Posterior vena cava (tissue), 2 donors: ENCODE results near the gene SNRPD1. TPM values are rescaled to one million over a fixed set of nuclear protein-coding genes. Genes with fewer than 3 reads are reported as not detected.
"Not testable (repeated sequence)": the region's sequence is repeated elsewhere in the genome, so short reads cannot be mapped to it uniquely, and the experiment has no call there.

Source experiments
- DNase-seq: peaks from one replicate; pipeline ENCODE4 v3.0.0-alpha.2; 2020; ENCODE audit warnings: low spot score
- intact Hi-C, 2 donors: fragments of 100-400 bp; cut with DNase I; formaldehyde crosslinking; loops; one replicate each; pipeline versions ENCODE4 v1.14.1 to v1.14.2; 2022 to 2023
- total RNA-seq, 2 donors: library from RNA; stranded (reverse); fragmentation: NEBNext Ultra II Directional; extraction: Animal tissue kit (Norgen Biotek cat#: 25700); gene quantifications; one replicate each; pipeline ENCODE4 v1.2.1, GENCODE V29; 2021
- donor health status: DM: yes; HTN: yes; CAD: no.
- donor health status: DM: yes; HTN: yes; CAD: no.

SNRPD1 gene
- total RNA-seq, 2 donors from 2014 or later = 32.8 to 36.5 TPM

DNA sequence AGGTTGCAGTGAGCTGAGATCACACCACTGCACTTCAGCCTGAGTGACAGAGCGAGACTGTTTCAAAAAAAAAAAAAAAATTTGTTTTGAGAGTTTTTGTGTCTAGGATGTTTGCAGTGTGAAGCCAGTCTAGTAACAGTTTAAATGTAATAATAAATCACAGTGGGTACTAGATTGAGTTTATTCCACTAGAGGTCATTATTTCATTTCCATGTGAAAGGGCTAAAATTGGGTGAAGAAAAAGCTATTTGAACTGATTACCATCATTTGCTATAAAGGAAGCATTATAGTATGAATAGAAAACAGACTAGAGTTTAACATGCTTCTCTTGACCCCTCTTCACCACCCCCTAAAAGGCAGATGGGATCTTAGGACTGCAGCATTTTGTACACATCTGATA is 20.3 kb downstream of the SNRPD1 start:
- DNase-seq = no peak
- intact Hi-C loops = no loop called here

DNA sequence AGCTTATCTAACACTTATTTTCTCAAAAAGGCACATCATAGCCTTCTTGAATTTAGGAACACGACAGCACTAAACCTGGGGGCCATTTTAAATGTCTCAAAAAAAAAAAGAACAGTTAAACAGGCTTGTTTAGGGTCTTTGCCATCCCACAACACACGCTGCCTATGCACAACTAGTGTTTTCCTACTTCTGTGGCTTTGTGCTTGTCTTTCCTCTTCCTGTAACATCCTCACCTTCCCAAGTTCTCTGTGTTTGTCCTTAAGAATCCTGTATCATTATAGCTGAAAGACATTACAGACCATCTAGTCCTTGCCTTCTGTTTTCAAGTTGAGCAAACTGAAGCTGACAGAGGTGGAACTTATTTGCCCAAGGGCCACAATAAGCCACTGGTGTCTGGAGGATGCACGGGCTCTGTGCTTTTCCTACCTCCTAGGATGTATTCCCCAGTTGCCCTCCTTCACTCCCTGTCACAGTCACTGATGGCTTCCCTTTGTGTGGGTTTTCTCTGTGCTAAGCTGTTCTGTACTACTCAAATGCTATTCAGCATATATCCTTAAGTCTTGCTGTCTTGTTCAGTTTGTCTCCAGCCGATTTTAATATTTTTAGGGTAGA is 22.6 kb downstream of the SNRPD1 start:
- DNase-seq = no peak

DNA sequence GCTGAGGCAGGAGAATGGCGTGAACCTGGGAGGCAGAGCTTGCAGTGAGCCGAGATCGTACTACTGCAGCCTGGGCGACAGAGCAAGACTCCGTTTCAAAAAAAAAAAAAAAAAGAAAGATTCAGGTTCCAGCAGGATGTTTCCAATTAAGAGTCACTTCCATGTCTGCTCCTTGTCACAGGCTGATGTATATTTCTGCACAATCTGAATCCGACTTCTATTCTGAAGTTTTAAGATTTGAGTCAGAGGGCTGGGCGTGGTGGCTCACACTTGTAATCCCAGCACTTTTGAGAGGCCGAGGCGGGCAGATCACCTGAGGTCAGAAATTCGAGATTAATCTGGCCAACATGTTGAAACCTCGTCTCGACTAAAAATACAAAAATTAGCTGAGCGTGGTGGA is 24.7 kb downstream of the SNRPD1 start:
- intact Hi-C loops = no loop called here
- DNase-seq = no peak

More for the DNA sequence above, 22.6 kb downstream of the SNRPD1 start:
- intact Hi-C loops = no loop called here

DNA sequence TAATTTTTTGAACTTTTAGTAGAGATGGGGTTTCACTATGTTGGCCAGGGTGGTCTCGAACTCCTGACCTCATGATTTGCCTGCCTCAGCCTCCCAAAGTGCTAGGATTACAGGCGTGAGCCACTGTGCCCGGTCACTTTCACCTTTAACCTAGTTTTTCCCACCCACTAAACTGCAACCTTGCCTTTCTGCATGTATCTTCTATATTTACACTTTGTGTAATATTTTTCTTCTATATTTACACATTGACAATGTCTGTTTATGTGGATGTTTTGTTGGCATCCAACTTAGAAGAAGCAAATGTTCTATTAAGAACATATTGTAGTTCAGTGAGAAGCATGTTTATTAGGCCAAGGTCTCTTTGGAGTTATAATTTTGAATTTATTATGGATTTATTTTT is 26.7 kb downstream of the SNRPD1 start:
- no peak for DNase-seq
- intact Hi-C loops = no loop called here

DNA sequence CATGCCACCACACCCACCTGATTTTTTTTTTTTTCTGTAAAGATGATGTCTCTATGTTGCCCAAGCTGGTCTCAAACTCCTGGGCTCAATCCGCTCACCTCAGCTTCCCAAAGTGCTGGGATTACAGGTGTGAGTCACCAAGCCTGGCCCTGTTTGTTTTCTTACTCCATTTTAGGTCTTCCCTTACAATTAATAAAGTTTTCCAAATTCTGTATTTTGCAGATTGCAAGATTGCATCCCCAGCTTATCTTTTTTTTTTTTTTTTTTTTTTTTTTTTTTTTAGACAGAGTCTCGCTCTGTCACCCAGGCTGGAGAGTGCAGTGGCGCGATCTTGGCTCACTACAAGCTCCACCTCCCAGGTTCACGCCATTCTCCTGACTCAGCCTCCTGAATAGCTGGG is 28.3 kb downstream of the SNRPD1 start:
- intact Hi-C loops = loop anchor here in 1 of 2 donors (5.0 kb wide), 1 partner anchor 362 kb away; no protein-coding TSS in a partner anchor
- not testable (repeated sequence) for DNase-seq

DNA sequence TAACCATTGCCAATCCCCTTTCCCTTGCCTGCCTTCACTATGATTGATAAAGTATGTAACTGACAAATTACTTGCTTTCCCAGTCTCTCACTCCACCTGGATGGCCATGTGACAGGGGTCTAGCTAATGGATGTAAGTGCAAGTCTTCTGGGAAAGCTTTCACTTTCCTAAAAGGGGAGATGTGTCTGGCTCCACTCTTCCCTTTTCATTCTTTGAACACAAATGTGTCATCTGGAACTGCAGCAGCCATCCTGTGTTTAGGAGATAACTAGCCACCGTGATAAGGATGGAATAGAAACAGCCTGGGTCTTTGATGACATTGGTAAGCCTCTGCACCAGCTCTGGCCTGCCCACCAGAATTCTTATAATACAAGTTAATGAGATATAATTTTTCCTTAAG is 38.2 kb downstream of the SNRPD1 start:
- intact Hi-C loops = no loop called here

DNA sequence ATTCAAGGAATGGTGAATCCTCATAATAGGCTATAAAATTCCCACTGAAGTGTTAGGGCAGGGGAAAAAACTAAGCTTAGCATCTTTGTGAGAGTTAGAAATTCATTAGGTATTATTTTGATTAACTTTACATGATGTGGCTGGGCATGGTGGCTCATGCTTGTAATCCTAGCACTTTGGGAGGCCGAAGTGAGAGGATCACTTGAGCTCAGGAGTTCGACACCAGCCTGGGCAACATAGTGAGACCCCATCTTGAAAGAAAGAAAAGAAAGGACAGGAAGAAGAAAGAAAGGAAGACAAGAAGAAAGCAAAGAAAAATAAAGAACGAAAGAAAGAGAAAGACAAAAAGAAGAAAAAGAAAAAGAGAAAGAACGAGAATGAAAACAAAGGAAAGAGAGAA is 40.0 kb downstream of the SNRPD1 start:
- intact Hi-C loops = no loop called here
- DNase-seq = no peak

More for the DNA sequence above, 38.2 kb downstream of the SNRPD1 start:
- no peak for DNase-seq

DNA sequence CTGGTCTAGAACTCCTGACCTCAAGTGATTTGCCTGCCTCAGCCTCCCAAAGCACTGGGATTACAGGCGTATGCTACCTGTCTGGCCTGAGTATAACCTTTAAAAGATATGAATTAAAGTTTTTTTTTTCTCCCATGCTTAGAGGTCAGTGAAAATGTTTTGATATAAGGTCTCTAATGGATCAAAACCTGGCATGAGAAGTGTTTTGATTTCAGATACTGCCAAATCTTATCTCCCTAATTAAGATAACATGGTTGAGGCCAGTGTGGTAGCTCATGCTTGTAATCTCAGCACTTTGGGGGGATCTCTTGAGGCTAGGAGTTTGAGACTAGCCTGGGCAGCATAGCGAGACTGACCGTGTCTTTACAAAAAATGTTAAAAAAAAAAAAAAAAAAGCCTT is 41.2 kb downstream of the SNRPD1 start:
- no peak for DNase-seq
- intact Hi-C loops = no loop called here

DNA sequence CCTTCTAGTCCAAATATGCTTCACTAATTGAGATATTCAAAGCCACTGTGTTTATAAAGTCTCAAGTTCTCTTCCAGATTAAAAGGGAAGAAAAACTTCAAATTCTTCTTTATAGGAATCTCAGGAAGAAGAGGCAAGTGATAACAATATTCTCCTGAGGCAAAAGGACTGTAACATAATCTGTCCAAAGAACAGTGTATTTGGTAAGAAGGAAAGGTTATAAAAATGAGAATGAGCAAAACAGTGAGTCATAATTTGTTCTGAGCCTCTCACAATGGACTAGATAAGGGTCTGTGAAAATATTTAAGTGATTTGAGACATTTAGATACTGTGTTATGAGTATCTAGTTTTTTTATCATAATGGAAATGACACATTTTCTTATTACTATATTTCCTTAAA is 44.3 kb downstream of the SNRPD1 start:
- intact Hi-C loops = no loop called here
- DNase-seq = no peak

DNA sequence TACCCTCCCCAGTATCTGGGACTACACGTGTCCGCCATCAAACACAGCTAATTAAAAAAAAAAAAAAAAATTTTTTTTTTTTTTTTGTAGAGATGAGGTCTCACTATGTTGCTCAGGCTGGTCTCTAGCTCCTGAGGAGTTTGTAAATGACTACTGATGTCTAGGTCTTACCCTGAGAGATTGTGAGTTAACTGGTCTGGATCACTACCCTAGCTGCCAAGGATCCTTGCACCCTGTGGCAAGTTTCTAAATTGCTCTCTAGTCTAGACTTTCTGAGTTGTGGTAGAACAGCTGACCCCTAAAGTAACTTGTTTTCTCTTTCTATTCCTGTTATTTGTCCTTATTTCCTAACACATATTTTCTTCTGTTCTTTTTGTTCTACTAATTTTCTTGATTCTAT is 48.0 kb downstream of the SNRPD1 start:
- intact Hi-C loops = no loop called here
- no peak for DNase-seq

DNA sequence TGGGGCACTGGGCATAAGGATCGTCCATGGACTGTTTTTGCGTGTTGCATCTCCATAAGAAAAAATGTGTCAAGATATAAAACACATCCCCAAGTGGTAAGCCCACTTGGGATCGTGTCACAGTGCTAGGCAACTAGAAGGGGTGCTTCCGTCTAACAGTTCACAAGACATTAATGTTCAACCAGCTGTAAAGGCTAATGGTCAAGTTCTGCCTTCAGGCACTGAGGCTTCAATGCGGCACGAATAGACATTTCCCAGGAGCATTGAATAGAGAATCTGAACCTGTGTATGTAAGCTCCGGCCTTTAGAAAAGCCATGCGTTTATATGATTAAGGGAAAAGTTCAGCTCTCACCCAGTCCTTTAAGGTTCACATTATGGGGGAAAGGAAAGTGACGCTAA is 50.5 kb downstream of the SNRPD1 start:
- DNase-seq = no peak
- intact Hi-C loops = no loop called here

DNA sequence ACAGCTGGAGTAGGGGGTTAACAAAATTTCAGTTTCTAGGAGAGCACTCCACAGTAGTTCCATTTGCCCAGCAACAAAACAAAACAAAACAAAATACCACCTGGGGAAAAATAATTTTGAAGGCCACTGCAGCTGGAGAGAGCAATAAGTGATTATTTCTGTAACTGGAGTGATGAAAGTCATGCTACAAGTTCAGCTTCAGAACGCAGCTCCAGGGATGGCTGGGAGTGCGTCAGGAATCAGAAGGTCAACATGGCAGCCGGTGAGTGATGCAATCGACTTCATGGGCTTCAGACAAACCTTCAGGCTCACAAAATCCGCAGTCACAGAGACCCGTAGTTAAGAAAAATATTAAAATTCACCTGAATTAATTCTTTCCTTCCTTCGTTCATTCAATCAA is 51.5 kb downstream of the SNRPD1 start:
- intact Hi-C loops = no loop called here
- DNase-seq = no peak

DNA sequence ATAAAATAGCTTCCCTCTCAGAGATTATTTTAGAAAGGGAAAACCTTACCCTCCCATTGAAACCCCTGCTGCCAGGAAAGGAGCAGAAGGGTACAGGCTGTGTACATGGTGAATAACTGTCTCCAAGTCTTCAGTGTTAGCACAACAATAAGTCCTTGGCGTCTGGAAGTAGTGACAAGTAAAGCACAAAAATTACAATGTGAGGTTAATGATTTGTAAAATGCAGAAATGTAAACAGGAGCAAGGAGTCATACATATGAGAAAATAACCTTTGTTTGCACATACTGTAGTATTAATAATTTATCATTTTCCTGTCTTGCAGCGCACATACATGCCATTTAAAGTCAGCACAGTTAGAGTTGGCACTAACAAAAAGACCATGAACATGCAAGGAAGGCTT is 52.0 kb downstream of the SNRPD1 start:
- no peak for DNase-seq
- intact Hi-C loops = no loop called here

DNA sequence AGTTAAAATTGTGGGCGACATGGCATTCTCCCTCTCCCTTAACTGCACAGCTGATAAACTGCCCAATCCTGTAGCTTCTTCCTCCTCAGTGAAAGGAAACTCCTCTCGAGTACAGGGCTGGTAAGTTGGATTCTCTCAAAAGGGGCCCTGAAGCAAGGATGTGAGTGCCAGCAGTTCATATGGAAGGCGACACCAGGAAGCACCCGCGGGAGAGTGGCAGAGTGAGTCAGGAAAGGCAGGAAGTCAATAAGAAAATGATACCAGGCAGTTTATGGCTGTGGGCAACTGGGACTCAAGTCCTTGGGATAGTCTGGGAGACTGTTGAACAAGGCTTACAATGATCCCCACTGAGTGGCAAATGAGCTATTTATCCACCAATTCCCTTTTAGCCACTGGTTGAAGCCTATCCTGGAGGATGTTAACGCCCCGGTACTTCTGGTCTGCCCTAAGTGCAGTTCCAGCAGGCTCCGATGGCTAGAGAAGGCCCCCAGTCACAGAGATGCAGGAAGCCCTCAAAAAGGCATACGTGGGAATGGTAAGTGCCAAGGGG is 57.7 kb downstream of the SNRPD1 start:
- intact Hi-C loops = no loop called here
- no peak for DNase-seq

DNA sequence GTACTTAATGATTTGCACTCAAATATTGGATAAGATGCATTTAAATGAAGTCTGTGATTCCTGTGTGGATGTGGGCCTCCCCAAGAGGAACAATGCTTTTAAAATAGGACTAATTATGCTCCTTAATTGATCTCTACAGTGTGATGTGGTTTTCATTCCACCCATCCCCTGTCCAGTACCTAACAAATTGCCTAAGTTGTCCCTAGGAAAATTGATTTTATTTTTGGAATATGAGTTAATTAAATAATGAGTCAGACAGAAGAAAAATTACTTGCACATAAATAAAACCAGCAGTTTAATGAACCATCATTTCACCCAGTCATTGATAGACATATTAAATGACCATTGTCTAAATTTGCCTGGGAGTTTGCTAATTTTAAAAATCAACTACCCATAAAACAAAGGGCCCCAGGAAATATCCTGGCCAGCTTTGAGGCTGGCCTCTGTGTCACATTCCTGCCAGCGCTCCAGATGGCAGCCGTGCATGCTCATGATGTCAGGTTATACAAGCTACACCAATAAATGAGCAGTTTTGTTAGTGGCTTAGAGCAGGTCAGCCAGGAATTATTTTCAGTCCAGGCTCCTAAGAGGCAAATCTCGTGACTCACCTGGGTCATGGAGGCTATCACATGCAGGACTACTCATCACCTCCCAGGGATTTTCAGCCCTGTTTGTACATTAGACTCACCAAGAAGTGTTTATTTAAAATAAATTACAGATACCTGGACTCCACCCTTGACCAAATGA is 60.6 kb downstream of the SNRPD1 start:
- intact Hi-C loops = no loop called here

DNA sequence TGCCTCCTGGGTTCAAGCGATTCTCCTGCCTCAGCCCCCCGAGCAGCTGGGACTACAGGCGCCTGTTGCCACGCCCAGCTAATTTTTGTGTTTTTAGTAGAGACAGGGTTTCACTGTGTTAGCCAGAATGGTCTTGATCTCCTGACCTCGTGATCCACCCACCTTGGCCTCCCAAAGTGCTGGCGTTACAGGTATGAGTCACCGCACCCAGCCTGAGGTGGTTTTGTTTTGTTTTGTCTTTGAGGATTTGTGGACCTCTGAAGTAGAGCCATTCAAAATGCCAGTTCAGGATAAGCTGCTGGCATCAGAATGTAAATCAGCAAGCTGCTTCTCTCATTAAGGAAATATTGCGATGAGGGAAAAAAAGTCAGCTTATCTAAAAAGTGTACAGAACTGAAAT is 63.2 kb downstream of the SNRPD1 start:
- DNase-seq, intact Hi-C loops: not testable (repeated sequence)

More for the DNA sequence above, 60.6 kb downstream of the SNRPD1 start:
- no peak for DNase-seq

DNA sequence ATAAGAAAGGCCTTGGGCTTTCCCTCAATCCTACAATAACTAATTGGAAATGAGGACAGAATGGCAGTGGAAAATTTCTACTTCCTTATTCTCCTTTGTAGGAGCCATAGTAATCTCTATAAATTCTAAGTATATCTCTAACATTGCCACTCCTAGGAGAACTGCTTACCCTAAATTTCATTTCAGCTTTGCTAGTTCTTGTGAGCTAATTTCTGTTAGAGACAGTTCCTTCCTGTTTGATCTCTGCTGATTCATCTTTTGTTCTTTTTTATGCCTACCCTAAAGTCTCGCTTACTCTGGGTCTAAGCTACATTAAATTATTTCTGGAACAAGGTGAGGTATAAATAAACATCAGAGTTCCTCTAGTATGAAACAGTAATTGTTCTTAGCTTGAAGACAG is 66.7 kb downstream of the SNRPD1 start:
- DNase-seq = no peak
- intact Hi-C loops = no loop called here

DNA sequence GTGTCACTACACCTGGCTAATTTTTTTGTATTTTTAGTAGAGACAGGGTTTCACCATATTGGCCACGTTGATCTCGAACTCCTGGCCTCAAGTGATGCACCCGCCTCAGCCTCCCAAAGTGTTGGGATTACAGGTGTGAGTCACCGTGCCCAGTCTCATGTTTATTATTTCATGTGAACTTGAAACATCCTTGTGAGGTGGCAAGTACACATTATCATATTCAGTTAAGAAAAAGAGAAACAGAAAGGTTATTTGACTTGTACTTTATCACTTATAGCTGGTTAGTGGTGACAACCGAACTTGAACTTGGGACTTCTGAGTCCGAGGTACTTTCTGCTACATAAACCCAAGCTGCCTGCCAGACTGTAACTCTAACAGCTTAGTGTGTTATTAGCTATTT is 68.0 kb downstream of the SNRPD1 start:
- intact Hi-C loops = no loop called here
- DNase-seq = no peak

DNA sequence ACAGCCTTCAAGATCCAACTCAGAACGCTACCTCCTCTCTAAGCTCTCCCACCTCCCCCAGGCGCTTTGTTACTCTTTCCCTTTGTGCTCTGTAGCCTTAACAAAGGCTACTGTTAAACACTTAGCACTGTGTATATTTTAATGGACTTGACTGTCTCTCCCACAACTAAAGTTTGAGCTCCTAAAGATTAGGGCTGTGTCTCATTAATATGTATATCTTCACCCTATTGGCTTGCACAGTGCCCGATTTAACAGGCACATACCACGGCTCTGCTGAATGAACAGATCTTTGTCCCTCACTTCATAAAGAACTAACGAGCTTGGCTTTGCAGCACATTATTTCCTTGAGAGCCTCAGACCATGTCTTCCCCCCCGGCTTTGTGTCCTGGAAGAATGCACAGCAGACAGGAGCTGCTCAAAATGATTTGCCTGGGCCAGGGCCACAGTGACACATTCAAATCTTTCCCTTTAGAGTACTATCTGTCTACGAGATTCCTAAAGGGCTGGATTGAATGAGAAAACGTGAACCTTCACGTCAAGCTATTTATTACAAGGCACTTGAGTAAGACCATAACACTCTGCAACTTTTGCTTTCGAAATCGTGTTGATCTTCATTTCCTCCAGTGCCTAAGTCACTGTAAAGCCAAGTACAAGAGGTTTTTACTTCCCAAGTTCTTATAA is 70.4 kb downstream of the SNRPD1 start:
- DNase-seq = no peak
- intact Hi-C loops = no loop called here
